CD4-positive, alpha-beta T cell (primary cell): ENCODE data around the gene NT5DC2. TPM values are rescaled to one million over a fixed set of nuclear protein-coding genes. Genes with fewer than 3 reads are reported as not detected.

Experiments used
- ATAC-seq: fragments of 200-7000 bp; cut with Tn5 transposase; one replicate; pipeline ENCODE4 v1.10.0; 2022; ENCODE audit warnings: mild to moderate bottlenecking; ENCODE audit not compliant: poor library complexity
- CTCF ChIA-PET: fragments of 350-600 bp; sonication (Branson Sonifier 250); formaldehyde crosslinking; loops from one replicate; lab custom pipeline; 2021; ENCODE audit warnings: antibody characterized with exemption, inconsistent platforms; lab: Charles Lee
- POLR2A ChIA-PET: fragments of 350-600 bp; sonication (Branson Sonifier 250); formaldehyde crosslinking; loops from one replicate; lab custom pipeline; 2021; ENCODE audit warnings: antibody characterized with exemption, inconsistent platforms; lab: Charles Lee
- DNase-seq, 14 experiments: peaks; one replicate each; pipeline ENCODE4 v3.0.0-alpha.2; 2013 to 2020; ENCODE audit warnings: mixed read lengths in 2 of 14
- H3K27ac ChIP-seq, 2 donors: one replicate each; pipeline versions ENCODE4 v1.5.1 to v1.7.0; 2013; ENCODE audit warnings: low read length in 2 of 2, low read depth in 1 of 2, mild to moderate bottlenecking in 1 of 2
- H3K27me3 ChIP-seq, 2 experiments: 1 replicate in 1 of 2; 2 replicates in 1 of 2; pipeline versions ENCODE4 v1.6.1 to v1.7.0; 2013; ENCODE audit warnings: low read length in 2 of 2, control low read depth in 1 of 2, mild to moderate bottlenecking in 1 of 2, moderate library complexity in 1 of 2; ENCODE audit not compliant: insufficient read depth in 2 of 2, control insufficient read depth in 1 of 2
- H3K36me3 ChIP-seq: one replicate; pipeline ENCODE4 v1.6.1; 2013; ENCODE audit warnings: low read length, control low read depth; ENCODE audit not compliant: insufficient read depth
- H3K4me1 ChIP-seq: one replicate; pipeline ENCODE4 v1.6.1; 2013; ENCODE audit warnings: low read length, control low read depth; ENCODE audit not compliant: insufficient read depth
- H3K4me3 ChIP-seq: one replicate; pipeline ENCODE4 v1.5.1; 2013; ENCODE audit warnings: mild to moderate bottlenecking, low read length, moderate library complexity
- H3K9me3 ChIP-seq, 2 experiments: 1 replicate in 1 of 2; 2 replicates in 1 of 2; pipeline versions ENCODE4 v1.6.1 to v1.7.0; 2013; ENCODE audit warnings: low read length in 2 of 2, mild to moderate bottlenecking in 2 of 2, control low read depth in 1 of 2, moderate library complexity in 1 of 2; ENCODE audit not compliant: control insufficient read depth in 1 of 2, insufficient read depth in 1 of 2
- H3K27ac Mint-ChIP-seq: one replicate; pipeline ENCODE4 v1.8.0; 2020; ENCODE audit warnings: mixed read lengths
- H3K27me3 Mint-ChIP-seq: one replicate; pipeline ENCODE4 v1.8.0; 2021; ENCODE audit warnings: mixed read lengths
- H3K36me3 Mint-ChIP-seq: one replicate; pipeline ENCODE4 v1.8.0; 2021; ENCODE audit warnings: low read depth, mixed read lengths
- H3K4me1 Mint-ChIP-seq: one replicate; pipeline ENCODE4 v1.8.0; 2021; ENCODE audit warnings: low read depth, mixed read lengths
- H3K4me3 Mint-ChIP-seq: one replicate; pipeline ENCODE4 v1.8.0; 2020; ENCODE audit warnings: mild to moderate bottlenecking, mixed read lengths
- H3K9me3 Mint-ChIP-seq: one replicate; pipeline ENCODE4 v1.8.0; 2020; ENCODE audit warnings: mixed read lengths
- intact Hi-C, 2 experiments: fragments of 100-400 bp; cut with DNase I in 1 of 2; cut with micrococcal nuclease in 1 of 2; formaldehyde crosslinking; loops; one replicate each; pipeline versions ENCODE4 v1.15.1 to v1.9.0; 2023 to 2025; cut with DNase I, micrococcal nuclease
- total RNA-seq, 174 experiments: library from RNA in 2 of 174; stranded (reverse) in 2 of 174; gene quantifications; one replicate each; pipeline ENCODE4 v1.2.3 and lab custom pipeline; 2021 to 2026
- TF ChIP-seq, protein P1 (sequence below): fragments of 200-600 bp; IDR thresholded peaks from one replicate; pipeline ENCODE4 v1.8.0; 2022; ENCODE audit warnings: antibody characterized with exemption, mild to moderate bottlenecking

The NT5DC2 gene
- total RNA-seq, 2 experiments from 2014 or later = 2.5 to 4.2 TPM

DNA sequence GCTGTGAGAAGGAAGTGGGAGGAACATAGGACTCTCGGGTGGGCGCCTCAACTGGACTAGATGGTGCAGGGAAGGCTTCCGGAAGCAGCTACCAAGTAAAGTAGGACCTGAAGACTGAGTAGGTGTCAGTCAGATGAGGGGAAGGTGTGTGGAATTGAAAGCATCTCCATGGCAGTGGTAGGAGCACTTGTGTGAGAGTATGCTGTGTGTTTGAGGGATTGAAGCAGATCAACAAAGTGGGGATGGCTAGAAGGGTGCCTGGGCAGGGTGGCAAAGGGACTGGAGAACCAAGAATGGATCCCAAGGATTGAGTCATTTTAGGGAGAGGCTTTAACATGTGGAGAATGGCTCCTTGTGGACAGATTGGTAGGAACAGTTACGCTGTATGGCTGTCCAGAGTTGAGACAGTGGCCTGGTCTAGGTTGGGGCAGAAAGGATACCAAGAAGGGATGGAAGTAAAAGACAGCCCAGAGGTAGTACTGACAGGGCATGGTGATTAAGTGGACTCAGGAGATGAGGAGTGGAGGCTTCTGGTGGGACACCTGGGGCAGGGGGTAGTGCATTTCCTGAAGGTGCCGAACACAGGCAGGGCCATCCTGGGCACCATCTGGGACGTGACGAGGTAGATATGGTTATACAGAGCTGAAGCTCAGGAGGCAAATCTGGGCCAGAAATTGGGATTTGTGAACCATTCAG, 4.2 kb upstream of the NT5DC2 start:
- peaks cover 16% of the 10 kb centered on the region for H3K36me3 ChIP-seq
- intact Hi-C loops = loop anchor here in 1 of 2 experiments (2.0 to 10.0 kb wide), 5 partner anchors 147 to 1973 kb away; partner anchors contain the start of genes ALAS1, C3orf18, DUSP7 and HEMK1
- POLR2A ChIA-PET = no interaction called here
- DNase-seq (peak in 1 of 14 experiments; percentile 12), ATAC-seq (no peak)
- Mint-ChIP-seq H3K4me3 (peak overlapping the region; percentile 99), H3K36me3 (peaks cover 32% of the 10 kb centered on the region), H3K9me3 (no peaks in the 10 kb centered on the region), H3K4me1 (peaks cover 64% of the 10 kb centered on the region), H3K27ac (peak overlapping the region; percentile 95), H3K27me3 (no peaks in the 10 kb centered on the region)
- TF ChIP-seq, protein P1, sequence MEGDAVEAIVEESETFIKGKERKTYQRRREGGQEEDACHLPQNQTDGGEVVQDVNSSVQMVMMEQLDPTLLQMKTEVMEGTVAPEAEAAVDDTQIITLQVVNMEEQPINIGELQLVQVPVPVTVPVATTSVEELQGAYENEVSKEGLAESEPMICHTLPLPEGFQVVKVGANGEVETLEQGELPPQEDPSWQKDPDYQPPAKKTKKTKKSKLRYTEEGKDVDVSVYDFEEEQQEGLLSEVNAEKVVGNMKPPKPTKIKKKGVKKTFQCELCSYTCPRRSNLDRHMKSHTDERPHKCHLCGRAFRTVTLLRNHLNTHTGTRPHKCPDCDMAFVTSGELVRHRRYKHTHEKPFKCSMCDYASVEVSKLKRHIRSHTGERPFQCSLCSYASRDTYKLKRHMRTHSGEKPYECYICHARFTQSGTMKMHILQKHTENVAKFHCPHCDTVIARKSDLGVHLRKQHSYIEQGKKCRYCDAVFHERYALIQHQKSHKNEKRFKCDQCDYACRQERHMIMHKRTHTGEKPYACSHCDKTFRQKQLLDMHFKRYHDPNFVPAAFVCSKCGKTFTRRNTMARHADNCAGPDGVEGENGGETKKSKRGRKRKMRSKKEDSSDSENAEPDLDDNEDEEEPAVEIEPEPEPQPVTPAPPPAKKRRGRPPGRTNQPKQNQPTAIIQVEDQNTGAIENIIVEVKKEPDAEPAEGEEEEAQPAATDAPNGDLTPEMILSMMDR = no peak
- H3K4me1 ChIP-seq = peaks cover 52% of the 10 kb centered on the region
- peak overlapping the region; percentile 92 for H3K4me3 ChIP-seq
- H3K27me3 ChIP-seq = peaks cover 0 to 1% of the 10 kb centered on the region in 2 experiments
- H3K9me3 ChIP-seq = no peaks in the 10 kb centered on the region
- H3K27ac ChIP-seq = no peak overlapping the region
- CTCF ChIA-PET = no interaction called here

DNA sequence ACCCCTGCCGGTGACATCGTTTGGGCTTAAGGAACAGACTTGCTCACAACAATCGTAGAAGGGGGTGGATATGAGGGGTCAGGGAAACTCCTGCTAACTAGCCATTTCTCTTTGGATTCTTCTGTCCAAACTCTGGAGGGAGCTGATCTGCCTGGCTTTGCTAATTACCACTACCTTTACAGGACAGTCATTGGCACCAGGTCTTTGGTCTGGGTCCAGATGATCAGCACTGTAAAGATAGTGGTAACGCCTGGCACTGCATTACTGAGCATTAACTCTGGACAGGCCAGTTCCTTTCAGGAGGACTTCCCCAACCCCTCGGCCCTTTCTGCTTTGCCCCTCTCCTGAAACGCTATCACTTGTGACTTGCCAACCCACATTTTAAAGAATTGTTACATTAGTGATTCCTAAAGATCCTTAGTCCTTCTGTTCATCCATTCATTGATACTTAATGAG, 3.5 kb upstream of the NT5DC2 start:
- Histone ChIP-seq H3K4me1 (peaks cover 59% of the 10 kb centered on the region), H3K36me3 (peaks cover 16% of the 10 kb centered on the region), H3K27me3 (peaks cover 0 to 3% of the 10 kb centered on the region in 2 experiments), H3K9me3 (no peaks in the 10 kb centered on the region), H3K4me3 (peak overlapping the region; percentile 92), H3K27ac (peak overlapping the region; percentile 71 to 83)
- Mint-ChIP-seq H3K9me3 (no peaks in the 10 kb centered on the region), H3K27me3 (no peaks in the 10 kb centered on the region), H3K4me1 (peaks cover 64% of the 10 kb centered on the region), H3K4me3 (peak overlapping the region; percentile 99), H3K36me3 (peaks cover 32% of the 10 kb centered on the region), H3K27ac (peak overlapping the region; percentile 95)
- ATAC-seq = no peak
- TF ChIP-seq, protein P1 = no peak
- ChIA-PET CTCF (no interaction called here), POLR2A (no interaction called here)
- intact Hi-C loops = loop anchor here in 1 of 2 experiments (2.0 to 10.0 kb wide), 5 partner anchors 148 to 1972 kb away; partner anchors contain the start of genes ALAS1, C3orf18, DUSP7 and HEMK1
- DNase-seq = peak in 1 of 14 experiments; percentile 21

DNA sequence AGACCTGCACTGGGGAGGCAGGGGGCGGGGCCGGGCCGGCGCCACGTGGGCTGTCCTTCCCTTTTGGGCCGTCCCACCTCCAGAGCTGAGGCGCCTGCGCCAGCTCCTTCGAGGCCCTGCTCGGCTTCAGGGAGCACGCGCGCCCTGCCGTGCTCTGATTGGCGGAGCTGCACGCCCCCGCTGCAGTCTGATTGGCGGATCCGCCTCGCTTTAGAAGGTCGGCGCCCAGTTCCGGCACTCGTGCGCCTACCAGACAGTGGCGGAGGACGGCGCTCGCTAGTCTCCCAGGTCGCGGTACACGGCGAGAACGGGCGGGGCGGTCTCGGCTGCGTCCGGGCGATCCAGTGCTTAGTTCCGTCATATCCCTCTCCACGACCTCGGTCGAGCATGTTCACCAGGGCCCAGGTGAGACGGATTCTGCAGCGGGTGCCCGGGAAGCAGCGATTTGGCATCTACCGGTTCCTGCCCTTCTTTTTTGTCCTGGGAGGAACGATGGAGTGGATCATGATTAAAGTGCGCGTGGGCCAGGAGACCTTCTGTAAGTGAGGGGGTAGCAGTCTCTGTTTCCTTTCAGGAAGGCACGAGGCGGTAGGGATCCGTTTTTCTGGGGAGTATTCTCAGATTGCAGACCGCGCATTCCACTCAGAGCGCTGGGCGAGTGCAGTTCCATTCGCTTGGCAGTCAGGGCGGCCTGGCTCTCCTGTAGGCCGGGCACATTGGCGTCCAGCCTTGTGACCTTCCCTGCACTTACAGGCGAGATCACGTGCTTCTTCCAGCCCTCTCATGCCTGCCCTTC, 2.9 kb upstream of the NT5DC2 start, which contains the start of gene UQCC5:
Gene UQCC5 (plus strand): TSS at position 237 of the 796 bp plus-strand sequence. CDS start 151 bp downstream, at position 388.
- POLR2A ChIA-PET = interaction anchor here (0.6 to 1.3 kb wide), 12 partner anchors 8 to 480 kb away, joined by 3 to 9 read pairs (median 4); partner anchors contain the start of genes DUSP7, GLT8D1 and SPCS1
- Histone ChIP-seq H3K36me3 (peaks cover 13% of the 10 kb centered on the region), H3K27me3 (peaks cover 0 to 3% of the 10 kb centered on the region in 2 experiments), H3K4me3 (peak within 1 kb of the TSS; percentile 92), H3K4me1 (peaks cover 64% of the 10 kb centered on the region), H3K9me3 (no peaks in the 10 kb centered on the region), H3K27ac (peak within 1 kb of the TSS; percentile 71 to 83)
- Mint-ChIP-seq H3K36me3 (peaks cover 32% of the 10 kb centered on the region), H3K27ac (peak within 1 kb of the TSS; percentile 95), H3K4me1 (peaks cover 60% of the 10 kb centered on the region), H3K27me3 (no peaks in the 10 kb centered on the region), H3K4me3 (peak within 1 kb of the TSS; percentile 99), H3K9me3 (no peaks in the 10 kb centered on the region)
- TF ChIP-seq, protein P1 = peak; percentile 22
- intact Hi-C loops = loop anchor here in 1 of 2 experiments (2.0 to 10.0 kb wide), 5 partner anchors 148 to 1972 kb away; partner anchors contain the start of genes ALAS1, C3orf18, DUSP7 and HEMK1
- ATAC-seq = peak; percentile 89
- DNase-seq = peak; percentile 93 to 99 (median 96)
- CTCF ChIA-PET = interaction anchor here (0.9 kb wide), 1 partner anchor 10 kb away, joined by 3 read pairs; no protein-coding TSS in a partner anchor
